ENCODE data around the gene IGSF8.

The IGSF8 gene

DNA sequence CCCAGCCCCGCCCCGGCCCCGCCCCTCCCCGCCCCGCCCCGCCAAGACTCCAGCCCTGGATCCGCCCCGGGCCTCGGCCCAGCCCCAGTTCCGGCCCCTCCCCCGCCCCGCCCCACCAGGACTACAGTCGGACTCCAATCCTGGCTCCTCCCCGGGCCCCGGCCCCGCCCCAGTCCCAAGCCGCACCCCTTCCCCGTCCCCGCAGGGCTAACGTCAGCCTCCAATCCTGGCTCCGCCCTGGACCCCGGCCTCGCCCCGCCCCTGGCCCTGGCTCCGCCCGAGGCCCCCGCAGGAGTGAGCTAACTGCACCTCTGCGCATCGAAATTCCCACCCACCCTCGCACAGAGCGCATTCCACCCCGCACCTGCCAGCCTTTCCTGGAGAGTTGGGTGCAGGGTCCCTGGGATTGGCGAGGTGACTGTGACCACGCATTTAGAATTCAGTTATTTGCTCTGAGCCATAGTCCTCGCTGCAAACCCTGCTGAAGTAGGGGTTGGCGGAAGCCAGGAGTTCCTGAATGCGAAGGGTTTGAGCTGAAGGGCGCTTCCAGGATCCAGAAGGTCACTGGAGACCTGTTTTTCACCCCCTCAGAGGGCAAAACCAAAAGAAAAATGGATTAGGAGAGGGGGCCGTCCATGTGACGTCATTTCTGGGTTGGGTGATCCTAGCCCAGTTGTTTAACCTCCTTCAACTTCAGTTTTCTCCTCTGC is 588 bp upstream of the IGSF8 start:
- H3K4me3 ChIP-seq (replicated peaks; ENCODE audit: low read depth, low read length): peak overlapping the region; percentile 70
- DNase-seq (ENCODE audit: low read depth): peak; percentile 92
- TF ChIP-seq, protein P1, sequence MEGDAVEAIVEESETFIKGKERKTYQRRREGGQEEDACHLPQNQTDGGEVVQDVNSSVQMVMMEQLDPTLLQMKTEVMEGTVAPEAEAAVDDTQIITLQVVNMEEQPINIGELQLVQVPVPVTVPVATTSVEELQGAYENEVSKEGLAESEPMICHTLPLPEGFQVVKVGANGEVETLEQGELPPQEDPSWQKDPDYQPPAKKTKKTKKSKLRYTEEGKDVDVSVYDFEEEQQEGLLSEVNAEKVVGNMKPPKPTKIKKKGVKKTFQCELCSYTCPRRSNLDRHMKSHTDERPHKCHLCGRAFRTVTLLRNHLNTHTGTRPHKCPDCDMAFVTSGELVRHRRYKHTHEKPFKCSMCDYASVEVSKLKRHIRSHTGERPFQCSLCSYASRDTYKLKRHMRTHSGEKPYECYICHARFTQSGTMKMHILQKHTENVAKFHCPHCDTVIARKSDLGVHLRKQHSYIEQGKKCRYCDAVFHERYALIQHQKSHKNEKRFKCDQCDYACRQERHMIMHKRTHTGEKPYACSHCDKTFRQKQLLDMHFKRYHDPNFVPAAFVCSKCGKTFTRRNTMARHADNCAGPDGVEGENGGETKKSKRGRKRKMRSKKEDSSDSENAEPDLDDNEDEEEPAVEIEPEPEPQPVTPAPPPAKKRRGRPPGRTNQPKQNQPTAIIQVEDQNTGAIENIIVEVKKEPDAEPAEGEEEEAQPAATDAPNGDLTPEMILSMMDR (IDR thresholded peaks at IDR 0.05; ENCODE audit: low read length, missing control alignments): no peak

DNA sequence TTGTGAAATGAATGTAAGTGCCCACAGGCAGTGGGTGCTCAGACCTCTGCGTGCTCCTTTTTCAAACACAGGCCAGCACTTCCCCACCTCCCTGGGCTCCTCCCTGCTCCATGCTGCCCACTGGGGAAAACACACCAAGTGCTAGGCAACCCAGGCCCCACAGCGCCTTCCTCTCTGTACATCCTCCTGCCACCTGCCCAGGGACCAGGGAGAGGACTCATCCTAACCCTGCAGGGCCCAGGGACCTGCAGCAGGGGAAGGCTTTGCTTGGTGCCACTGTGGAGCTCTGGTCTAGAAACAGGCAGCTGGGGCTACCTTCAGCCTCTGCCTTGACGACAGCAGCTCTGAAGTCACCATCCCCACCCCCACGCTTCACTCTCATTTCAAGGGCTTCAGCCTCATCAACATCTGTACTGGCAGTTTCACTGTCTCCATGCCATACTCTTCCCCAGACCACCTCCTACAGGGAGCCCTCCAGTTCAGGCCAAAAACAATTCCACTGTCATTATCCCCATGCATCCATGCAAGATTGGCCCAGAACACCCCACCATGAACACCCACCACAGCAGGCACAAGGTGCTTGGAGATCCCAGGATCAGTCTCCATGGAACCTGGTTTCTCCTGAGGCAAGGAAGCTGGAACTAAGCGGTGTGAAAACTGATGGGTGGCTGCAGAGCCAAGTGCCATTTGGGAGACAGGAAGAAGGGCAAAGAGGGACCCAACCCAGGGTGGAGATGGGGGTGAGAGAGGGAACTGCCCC is 1.1 kb downstream of the IGSF8 start:
- peak overlapping the region; percentile 70 for H3K4me3 ChIP-seq (replicated peaks; ENCODE audit: low read depth, low read length)
- TF ChIP-seq, protein P1 (IDR thresholded peaks at IDR 0.05; ENCODE audit: low read length, missing control alignments): no peak
- no peak for DNase-seq (ENCODE audit: low read depth)

DNA sequence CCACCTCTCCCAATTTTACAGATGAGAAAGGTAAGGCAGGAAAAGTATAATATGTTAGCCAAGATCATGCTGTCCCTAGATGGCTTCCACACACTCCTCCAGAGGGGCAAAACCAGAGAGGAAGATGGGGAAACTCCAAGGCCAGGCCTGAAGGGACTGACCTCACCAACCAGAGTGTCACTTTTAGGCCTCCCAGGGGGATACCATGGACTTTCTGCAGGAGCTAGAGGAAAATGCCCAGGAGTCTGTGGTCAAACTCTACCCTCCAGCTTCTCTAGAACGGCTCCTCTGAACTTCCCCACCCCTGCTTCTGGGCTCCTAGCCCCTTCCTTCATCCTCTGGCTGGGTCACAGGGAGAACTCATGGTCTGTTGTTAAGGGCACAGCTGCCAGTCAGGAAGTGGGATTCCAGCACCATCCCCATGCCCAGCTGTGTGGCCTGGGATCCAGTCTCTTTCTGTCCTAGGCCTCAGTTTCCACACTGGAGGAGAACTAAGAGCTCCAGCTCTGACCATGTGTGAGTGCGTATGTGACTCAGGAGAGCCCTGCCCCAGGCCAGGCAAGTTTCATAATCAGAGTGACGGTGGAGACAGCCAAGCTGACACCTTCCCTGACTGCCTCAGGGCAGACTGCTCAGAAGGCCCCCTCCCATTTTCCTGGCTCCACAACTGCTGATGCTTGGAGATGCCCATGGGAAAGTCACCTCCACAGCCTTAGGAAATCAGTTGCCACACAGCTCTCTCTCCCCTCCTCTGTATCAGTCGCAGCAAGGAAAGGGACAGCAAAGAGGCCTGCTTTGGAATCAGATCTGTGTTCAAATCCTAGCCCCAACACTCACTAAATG is 1.9 kb downstream of the IGSF8 start:
- peak; percentile 16 for DNase-seq (ENCODE audit: low read depth)
- TF ChIP-seq, protein P1 (IDR thresholded peaks at IDR 0.05; ENCODE audit: low read length, missing control alignments): no peak
- no peak overlapping the region for H3K4me3 ChIP-seq (replicated peaks; ENCODE audit: low read depth, low read length)

DNA sequence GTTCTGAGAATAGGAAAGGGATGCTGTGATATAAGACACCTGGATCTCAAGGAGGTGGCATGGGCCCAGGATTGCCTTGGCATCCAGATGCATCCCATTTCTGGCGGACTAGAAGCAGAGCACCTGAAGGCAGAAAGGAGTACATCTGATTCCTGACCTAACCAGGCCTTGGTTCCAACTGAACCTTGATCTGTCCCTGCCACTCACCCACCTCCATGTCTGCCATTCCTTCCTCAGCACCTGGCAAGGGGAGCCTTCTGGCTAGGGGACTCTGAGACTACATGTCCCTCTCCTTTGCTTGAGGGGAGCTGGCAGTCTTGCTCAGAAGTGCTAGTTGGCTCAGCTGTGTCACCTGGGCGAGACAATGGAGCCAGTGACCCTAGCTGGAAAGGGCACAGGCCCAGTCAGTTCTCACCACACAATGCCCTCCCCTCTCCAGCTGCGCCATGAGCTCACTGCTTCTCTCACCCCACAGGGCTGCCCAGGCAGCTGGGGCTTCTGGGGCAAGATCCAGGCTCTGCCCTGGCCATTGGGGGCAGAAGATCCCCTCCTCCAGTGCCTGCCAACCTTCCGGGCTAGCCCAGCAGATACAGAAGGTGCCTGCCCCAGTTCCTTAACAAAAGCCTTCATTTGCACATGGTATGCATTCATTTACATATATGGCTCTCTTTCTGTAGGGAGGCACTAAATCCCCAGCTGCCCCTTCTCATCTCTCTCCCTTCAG is 2.9 kb downstream of the IGSF8 start:
- no peak overlapping the region for H3K4me3 ChIP-seq (replicated peaks; ENCODE audit: low read depth, low read length)
- no peak for DNase-seq (ENCODE audit: low read depth)

DNA sequence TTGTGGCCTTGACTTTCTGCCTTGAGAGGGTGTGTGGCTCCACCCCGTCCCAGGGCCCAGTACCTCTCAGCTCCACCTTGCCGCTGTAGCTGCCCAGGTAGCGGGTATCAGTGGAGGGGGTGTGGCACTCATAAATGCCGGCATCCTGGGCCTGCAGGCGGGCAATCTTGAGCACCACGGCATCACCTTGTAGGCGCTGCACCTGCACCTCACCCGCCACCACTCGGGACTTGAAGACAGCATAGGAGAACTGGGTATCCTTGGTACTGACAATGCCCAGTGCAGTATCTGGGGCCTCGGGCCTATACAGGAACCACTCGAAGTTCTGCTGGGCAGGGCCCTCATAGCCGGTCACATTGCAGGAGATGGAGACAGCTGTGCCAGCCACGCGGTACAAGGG is 3.6 kb downstream of the IGSF8 start:
- TF ChIP-seq, protein P1 (IDR thresholded peaks at IDR 0.05; ENCODE audit: low read length, missing control alignments): no peak
- no peak for DNase-seq (ENCODE audit: low read depth)

More for the DNA sequence above, 2.9 kb downstream of the IGSF8 start:
- TF ChIP-seq, protein P1 (IDR thresholded peaks at IDR 0.05; ENCODE audit: low read length, missing control alignments): no peak

DNA sequence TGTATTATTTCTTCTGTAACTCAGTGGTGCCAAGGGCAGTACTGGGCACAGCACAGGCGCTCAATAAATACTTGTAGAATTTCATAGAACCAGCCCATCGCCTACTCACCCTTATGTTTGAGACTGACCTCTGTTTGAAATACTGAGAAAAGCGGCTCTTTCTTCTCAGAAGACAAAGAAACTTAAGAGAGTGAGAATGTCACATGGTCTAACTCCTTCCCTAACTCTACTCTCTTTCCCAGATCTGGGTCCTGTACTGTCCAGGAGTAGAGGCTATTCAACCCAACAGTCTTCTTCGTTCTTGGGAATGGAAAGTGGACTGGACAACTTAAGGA is 4.2 kb downstream of the IGSF8 start:
- H3K4me3 ChIP-seq (replicated peaks; ENCODE audit: low read depth, low read length): no peak overlapping the region
- TF ChIP-seq, protein P1 (IDR thresholded peaks at IDR 0.05; ENCODE audit: low read length, missing control alignments): no peak

More for the DNA sequence above, 3.6 kb downstream of the IGSF8 start:
- H3K4me3 ChIP-seq (replicated peaks; ENCODE audit: low read depth, low read length): no peak overlapping the region

More for the DNA sequence above, 4.2 kb downstream of the IGSF8 start:
- no peak for DNase-seq (ENCODE audit: low read depth)
